WTC11 (cell line): Measurements from ENCODE around the gene FDXR.

Source experiments
- AFF4 ChIP-seq: sonication (generic); formaldehyde crosslinking; IDR thresholded peaks from 2 replicates; pipeline ENCODE4 v1.8.1; 2023; ENCODE audit warnings: mild to moderate bottlenecking, missing genetic modification reagents, borderline replicate concordance
- CREB1 ChIP-seq: sonication (generic); formaldehyde crosslinking; IDR thresholded peaks from 2 replicates; pipeline ENCODE4 v1.8.0; 2023; ENCODE audit warnings: mild to moderate bottlenecking, missing genetic modification reagents
- CTCF ChIP-seq: fragments of 200-600 bp; IDR thresholded peaks from 2 replicates; pipeline ENCODE4 v1.8.0; 2022; ENCODE audit warnings: antibody characterized with exemption
- MAX ChIP-seq: sonication (generic); formaldehyde crosslinking; IDR thresholded peaks from 2 replicates; pipeline ENCODE4 v1.8.0; 2022; ENCODE audit warnings: mild to moderate bottlenecking, missing genetic modification reagents
- NR3C1 ChIP-seq: sonication (generic); formaldehyde crosslinking; conservative IDR thresholded peaks from 2 replicates; pipeline ENCODE4 v1.8.1; 2023; ENCODE audit warnings: low read depth, mild to moderate bottlenecking, missing genetic modification reagents
- RELA ChIP-seq: sonication (generic); formaldehyde crosslinking; IDR thresholded peaks from 2 replicates; pipeline ENCODE4 v1.8.1; 2022; ENCODE audit warnings: missing genetic modification reagents, mild to moderate bottlenecking, borderline replicate concordance
- SP1 ChIP-seq: sonication (generic); formaldehyde crosslinking; conservative IDR thresholded peaks from 2 replicates; pipeline ENCODE4 v1.8.1; 2022; ENCODE audit warnings: missing genetic modification reagents
- USF2 ChIP-seq: sonication (generic); formaldehyde crosslinking; IDR thresholded peaks from 2 replicates; pipeline ENCODE4 v1.8.1; 2023; ENCODE audit warnings: mild to moderate bottlenecking, missing genetic modification reagents, moderate library complexity
- ZNF317 ChIP-seq: sonication (generic); formaldehyde crosslinking; IDR thresholded peaks from 2 replicates; pipeline ENCODE4 v1.8.1; 2023; ENCODE audit warnings: low read depth, mild to moderate bottlenecking, moderate library complexity, missing genetic modification reagents, borderline replicate concordance

GRCh38 chr17:74854792-74855191, 18.0 kb downstream of the FDXR start:
- TF ChIP-seq AFF4 (CRISPR knock-in tag) (no peak), CTCF (no peak), RELA (CRISPR knock-in tag) (no peak), USF2 (CRISPR knock-in tag) (no peak), SP1 (no peak), NR3C1 (no peak), ZNF317 (CRISPR knock-in tag) (no peak), CREB1 (CRISPR knock-in tag) (no peak), MAX (CRISPR knock-in tag) (no peak)
